Central memory CD4-positive, alpha-beta T cell (primary cell): ENCODE results near the gene CAVIN4.

Experiments used
- DNase-seq: peaks from one replicate; pipeline ENCODE4 v3.0.0; 2022

The CAVIN4 gene

DNA sequence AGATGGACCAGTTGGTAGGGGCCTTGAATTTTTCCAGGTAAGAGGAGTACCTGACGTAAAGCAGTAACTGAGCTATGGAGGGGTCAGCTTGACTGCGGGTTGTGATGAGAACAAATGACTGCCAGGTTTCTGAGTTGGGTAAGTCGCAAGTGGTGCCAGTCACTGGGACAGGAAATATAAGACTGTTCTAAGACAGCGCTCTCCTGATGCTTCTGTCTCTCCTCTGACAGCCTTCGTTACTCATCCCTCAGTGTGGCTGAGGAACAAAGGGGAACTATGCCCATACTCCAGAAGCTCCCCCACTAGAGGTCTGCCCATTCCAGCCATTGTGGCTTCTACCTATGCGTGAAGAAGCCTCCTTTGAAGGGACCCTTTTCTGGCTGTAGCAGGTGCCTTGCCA lies 13.3 kb downstream of the CAVIN4 start:
- no peak for DNase-seq

DNA sequence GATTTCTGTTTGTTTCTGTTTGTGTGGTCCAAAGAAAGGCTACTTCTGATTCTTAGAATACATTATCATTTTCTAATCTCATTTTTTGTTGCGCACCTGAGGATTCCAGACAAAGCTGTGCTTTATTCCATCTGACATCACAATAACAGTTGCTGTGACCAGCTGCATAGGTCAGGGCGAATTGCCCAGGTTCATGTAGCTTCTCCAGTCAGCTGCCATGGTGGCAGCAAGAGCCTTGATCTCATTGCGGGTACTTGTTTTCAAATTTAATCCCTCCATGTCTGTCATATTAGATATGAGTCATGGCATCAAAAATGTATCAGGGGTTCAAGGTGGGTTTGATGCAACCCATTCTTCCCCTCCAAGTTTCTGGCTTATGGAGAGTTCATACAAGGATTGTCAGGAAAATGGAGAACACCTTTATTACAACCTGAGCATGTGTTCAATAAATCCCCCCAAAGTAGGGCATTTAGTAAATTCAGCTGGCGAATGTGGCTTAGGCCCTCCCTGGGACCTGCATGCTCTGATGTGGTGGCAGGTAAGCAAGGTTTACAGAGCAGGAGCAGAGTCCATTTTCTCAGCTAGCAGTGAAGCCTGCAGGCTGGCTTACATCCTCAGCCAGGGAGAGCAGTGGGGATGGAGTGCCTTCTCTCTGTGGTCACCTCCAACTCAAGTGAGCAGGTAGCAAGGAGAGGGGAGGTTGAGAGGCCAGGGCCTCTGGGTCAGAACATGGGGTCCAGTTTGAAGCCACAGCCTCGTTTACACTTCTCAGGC lies 13.9 kb downstream of the CAVIN4 start:
- no peak for DNase-seq

DNA sequence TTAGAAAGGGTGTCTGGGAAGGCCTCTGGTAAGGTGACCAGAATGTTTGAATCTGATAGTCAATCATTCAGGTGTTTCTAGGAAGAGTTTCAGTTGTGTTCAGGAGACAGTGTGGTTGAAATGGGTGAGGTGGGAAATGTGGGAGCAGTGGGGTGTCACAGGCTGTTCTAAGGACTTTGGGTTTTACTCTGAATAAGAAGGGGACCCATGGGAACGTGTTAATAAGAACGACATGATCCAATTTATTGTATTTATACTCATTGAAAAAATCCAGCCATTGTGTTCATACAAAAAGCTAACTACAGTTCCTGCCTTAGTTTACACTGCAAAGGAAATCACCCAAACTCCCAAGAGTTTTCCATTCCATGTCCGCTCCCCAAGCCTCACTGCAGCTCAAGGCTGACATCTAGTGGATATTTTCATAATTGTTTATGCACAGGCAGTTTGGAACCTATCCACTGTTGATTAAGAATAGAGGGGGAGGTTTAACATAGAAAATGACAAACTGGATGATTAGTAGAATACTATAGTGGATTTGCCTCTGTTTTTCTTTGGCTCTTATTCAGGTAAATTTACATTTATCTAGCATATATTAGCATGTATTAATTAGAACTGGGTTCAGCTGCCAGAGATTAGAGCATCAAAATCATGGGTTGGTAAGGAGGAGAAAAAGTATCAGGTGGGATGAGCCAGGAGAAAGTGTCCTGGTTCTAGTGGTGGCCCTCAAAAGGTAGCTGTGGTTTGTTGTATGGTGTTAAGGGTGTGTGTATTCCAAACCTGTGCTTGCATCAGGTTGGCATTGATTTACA lies 17.7 kb downstream of the CAVIN4 start:
- DNase-seq, result peak; percentile 24

DNA sequence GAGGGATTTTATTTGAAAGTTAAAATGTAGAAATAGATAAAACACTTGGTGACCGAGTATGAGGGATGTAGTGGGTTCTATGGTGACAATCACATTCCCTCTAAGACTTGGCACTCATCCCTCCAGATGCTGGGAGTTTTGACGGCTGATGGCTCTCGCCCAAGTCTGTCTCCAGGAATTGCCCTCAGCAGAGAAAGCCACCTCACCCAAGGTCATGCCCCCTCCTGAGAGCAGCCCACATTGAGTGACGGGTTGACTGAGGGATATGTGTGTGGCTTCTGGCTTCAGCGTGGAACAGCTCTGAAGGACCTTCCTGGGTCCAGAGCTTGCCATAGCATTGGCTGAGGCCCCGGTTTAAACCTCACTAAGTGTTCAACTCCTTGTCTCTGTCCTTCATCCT lies 19.4 kb downstream of the CAVIN4 start:
- DNase-seq, result no peak

DNA sequence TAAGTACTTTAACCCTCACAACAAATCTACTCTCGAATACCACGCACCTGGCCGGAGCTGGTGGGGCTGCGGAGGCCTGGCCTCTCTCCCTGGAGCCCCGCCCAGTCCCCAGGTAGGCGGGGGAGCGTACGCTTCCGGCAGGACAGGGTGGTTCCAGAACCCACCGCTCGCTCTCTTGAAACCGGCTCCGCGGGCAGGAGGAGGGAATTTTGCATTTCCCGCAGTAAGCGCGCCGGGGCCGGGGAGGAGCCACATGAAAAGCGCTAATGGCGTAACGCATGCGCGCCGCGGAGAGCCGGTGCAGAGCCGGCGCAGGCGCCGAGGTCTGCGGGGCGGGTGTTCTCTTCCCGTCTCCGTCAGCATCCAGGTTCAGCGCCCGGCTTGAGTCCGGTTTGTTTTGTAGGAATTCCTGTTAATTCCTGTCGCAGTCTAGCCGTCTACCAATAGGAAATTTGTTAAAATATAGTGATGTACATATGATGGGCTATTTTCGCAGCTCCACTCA lies 20.8 kb downstream of the CAVIN4 start:
- peak; percentile 77 for DNase-seq

DNA sequence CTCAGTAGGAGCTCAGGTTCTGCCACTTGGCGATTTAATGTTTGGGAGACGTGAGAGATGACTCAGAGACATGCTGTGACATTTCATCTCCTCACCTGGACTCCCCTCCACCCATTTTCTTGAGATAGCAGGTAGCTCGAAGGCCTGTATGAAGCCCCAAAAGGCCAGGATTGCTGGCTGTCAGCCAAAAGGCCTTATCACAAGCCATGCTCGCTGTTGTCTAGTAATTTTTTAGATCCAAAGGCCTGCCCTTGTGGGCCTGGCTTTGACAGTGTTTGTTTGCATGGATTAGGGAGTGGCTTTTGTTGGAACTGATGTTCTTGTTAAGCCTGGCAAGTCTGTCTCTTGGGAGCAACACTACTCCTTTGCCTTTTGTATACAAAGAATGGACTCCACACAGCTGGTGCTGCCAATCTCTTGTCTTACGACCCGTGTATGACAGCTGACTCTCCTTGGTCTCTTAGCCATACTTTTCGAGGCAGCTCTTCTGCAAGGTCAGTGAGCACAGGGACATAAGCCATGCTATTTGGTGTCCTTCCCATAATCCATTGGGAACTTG lies 22.7 kb downstream of the CAVIN4 start:
- no peak for DNase-seq

DNA sequence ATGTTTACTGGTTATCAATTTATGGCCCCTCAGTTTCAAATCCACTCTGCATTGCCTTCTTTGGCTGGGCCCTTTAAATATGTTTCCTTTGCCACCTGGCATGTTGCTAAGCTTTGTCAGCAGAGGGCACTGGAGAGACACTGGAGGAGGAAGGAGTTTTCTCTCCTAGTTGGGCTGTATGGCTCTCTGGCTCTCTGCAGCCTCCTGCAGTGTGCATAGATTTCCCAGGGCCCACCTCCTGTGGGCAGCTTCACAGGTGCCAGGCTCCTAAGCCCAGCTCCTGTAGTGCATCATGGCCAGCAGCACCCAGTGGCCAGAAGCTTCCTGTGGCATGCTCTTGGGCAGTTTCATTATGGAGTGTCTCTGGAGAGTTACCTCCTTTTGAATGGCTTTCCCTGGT lies 23.3 kb downstream of the CAVIN4 start:
- DNase-seq, result peak; percentile 12

DNA sequence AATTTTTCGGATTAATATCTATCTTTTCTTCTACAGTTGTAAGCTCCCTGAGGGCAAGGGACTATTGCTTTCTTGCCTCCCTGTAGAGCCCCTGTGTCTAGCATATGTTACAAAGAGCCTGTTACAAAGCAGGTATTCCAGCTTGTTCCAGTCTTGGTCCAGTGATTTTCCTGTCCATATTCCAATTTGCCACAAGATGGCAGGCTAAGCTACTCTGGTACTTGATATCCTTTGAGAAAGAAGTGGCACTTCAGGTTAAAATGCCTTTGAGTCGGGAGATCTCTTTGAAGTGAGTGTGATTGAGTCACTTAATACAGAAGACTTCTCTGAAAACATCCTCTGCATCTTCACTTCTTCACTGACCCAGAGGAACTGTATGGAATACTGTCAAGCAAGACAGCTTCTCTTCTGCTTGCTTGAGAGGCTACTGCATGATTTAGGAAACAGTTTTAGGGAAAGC lies 24.5 kb downstream of the CAVIN4 start:
- no peak for DNase-seq

DNA sequence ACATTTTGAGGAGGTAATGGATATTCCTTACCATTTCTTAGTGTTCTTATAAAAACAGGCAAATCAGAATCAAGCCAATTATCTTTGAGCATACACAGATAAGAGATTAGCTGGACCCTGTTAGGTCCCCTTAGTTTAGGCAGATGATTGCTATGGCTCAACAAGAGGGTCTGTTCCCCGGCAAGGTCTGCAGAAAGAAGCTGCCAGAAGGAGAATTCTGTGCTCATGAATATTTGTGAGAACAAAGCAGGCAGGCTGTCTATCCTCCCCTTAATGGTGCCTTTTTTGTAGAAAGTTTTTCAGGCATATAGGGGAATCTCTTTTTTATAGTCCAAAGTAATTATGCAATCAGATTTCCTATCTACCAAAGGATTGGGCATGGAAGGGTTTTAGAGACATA lies 27.5 kb downstream of the CAVIN4 start:
- DNase-seq, result no peak

DNA sequence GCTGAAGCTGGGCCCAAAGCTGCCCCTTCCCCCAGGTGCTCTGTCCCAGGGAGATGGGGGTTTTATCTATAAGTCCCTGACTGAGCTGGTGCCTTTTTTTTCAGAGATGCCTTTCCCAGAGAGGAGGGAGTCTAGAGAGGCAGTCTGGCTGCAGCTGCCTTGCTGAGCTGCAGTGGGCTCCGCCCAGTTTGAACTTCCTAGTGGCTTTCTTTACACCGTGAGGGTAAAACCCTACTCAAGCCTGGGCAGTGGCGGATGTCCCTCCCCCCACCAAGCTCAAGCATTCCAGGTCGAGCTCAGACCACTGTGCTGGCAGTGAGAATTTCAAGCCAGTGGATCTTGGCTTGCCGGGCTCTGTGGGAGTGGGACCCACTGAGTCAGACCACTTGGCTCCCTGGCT lies 41.3 kb downstream of the CAVIN4 start:
- no peak for DNase-seq

DNA sequence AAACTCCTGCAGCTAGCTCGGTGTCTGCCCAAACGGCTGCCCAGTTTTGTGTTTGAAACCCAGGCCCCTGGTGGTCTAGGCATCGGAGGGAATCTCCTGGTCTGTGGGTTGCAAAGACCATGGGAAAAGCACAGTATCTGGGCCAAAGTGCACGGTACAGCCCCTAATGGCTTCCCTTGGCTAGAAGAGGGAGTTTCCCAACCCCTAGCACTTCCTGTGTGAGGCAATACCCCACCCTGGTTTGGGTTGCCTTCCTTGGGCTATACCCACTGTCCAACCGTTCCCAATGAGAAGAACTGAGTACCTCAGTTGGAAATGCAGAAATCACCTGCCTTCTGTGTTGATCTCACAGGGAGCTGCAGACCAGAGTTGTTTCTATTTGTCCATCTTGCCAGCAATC lies 41.8 kb downstream of the CAVIN4 start:
- no peak for DNase-seq

DNA sequence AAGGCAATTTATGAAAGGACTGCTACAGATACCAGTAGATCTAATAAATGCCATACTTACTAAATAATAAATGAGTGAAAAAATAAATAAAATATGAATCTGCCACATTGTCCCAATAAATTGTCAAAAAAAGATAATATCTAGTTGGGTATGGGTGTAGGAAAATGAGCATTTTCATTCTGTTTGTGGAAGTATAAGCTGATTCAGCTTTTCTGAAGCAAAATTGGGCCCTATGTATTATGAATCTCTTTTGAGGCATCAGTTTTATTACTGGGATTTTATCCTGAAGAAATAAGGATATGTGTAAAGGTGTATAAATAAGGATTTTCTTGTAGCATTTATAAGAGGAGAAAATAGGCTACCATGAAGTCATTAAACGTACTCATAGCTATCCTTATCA lies 46.1 kb downstream of the CAVIN4 start:
- no peak for DNase-seq

DNA sequence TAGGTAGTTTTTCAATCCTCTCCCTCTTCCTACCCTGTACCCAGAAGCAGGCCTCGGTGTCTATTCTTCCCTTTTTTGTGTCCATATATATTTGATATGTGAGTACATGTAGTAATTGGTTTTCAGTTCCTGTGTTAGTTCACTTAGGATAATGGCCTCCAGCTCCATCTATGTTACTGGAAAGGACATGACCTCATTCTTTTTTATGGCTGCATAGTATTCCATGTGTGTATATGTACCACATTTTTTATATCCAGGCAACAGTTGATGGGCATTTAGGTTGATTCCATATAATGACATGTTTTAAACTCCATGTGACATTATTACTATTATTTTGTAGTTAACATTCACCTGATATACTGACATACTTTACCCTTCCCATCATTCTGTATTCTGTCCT lies 49.1 kb downstream of the CAVIN4 start:
- no peak for DNase-seq

DNA sequence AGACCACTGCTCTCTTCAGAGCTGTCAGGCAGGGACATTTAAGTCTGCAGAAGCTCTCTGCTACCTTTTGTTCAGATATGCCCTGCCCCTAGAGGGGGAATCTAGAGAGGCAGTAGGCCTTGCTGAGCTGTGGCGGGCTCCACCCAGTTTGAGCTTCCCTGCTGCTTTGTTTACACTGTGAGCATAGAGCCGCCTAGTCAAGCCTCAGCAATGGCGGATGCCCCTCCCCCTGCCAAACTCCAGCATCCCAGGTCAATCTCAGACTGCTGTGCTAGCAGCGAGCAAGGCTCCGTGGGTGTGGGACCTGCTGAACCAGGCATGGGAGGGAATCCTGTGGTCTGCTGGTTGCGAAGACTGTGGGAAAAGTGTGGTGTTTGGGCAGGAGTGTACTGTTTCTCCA lies 59.9 kb downstream of the CAVIN4 start:
- no peak for DNase-seq
